ENCODE measurements around the gene VAPB.

DNA sequence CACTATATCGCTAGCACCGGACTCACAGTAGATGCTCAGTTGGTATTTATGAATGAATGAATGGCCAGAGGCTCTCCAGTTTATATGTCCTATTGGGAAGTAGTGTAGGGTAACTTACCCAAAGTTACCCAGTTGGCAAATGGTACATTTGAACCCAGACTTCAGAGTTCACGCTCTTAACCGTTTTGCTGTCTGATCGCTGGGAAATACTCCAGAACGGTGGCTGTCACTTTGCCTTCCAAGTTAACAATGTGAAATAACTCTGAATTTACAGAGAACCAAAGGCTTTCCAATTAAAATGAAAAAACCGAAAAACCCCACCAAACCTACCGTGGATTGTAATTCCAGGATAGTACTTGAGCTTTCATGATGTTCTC lies 1.6 kb downstream of the VAPB start:
- TF ChIP-seq, protein P1, sequence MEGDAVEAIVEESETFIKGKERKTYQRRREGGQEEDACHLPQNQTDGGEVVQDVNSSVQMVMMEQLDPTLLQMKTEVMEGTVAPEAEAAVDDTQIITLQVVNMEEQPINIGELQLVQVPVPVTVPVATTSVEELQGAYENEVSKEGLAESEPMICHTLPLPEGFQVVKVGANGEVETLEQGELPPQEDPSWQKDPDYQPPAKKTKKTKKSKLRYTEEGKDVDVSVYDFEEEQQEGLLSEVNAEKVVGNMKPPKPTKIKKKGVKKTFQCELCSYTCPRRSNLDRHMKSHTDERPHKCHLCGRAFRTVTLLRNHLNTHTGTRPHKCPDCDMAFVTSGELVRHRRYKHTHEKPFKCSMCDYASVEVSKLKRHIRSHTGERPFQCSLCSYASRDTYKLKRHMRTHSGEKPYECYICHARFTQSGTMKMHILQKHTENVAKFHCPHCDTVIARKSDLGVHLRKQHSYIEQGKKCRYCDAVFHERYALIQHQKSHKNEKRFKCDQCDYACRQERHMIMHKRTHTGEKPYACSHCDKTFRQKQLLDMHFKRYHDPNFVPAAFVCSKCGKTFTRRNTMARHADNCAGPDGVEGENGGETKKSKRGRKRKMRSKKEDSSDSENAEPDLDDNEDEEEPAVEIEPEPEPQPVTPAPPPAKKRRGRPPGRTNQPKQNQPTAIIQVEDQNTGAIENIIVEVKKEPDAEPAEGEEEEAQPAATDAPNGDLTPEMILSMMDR (optimal IDR thresholded peaks at IDR 0.05 in 1 of 3, IDR thresholded peaks at IDR 0.05 in 1 of 3, conservative IDR thresholded peaks at IDR 0.05 in 1 of 3; ENCODE audit: extremely low read depth in 1 of 3, insufficient read depth in 2 of 3, low read length in 3 of 3): no peak
- TF ChIP-seq EZH2 (IDR thresholded peaks at IDR 0.05; ENCODE audit: low read length): no peak
